K562 (cell line): ENCODE data around the gene DUOXA2. TPM values are rescaled to one million over a fixed set of nuclear protein-coding genes. Genes with fewer than 3 reads are reported as not detected.

Source experiments
- ATAC-seq: fragments of 200-7000 bp; cut with Tn5 transposase; 3 replicates; pipeline ENCODE4 v1.9.1; 2020; ENCODE audit warnings: moderate library complexity
- BruUV-seq: library from RNA; stranded (reverse); fragments of 400-500 nt; replicated peaks from 2 replicates; lab custom pipeline; 2021; lab: Mats Ljungman, UMichigan
- CTCF ChIA-PET: fragments of 300-600 bp; formaldehyde crosslinking; extraction: SDS; loops from one replicate; lab custom pipeline; 2021; ENCODE audit warnings: low intra/inter-chr PET ratio; lab: Yijun Ruan, JAX
- POLR2A ChIA-PET: fragments of 300-600, 350-650 bp; sonication (Branson Sonifier 250); formaldehyde crosslinking; extraction: SDS; loops from one replicate; lab custom pipeline; 2021; ENCODE audit warnings: antibody characterized with exemption, inconsistent platforms; lab: Yijun Ruan, JAX
- DNase-seq, 4 experiments: peaks; one replicate each; pipeline versions ENCODE4 v3.0.0 to v3.0.0-alpha.2; 2011 to 2018; ENCODE audit warnings: low spot score in 3 of 4, mixed read lengths in 3 of 4; ENCODE audit errors: extremely low read depth in 1 of 4
- FAIRE-seq: peaks from 2 replicates; lab custom pipeline; 2011; peaks lifted over from hg19 to GRCh38; lab: Jason Lieb, UNC
- H2AFZ ChIP-seq: 2 replicates; pipeline ENCODE4 v1.6.0; 2011; ENCODE audit warnings: low read depth, low read length, control low read depth, inconsistent platforms
- H3K27ac ChIP-seq: fragments of 200-600 bp; 3 replicates; pipeline ENCODE4 v1.8.0; 2011; ENCODE audit warnings: low read depth, mild to moderate bottlenecking, control low read depth, inconsistent platforms, low read length, moderate library complexity, mixed read lengths; ENCODE audit errors: extremely low read depth
- H3K27me3 ChIP-seq, 2 experiments: fragments of 300-600 bp in 1 of 2; 2 replicates in 1 of 2; 3 replicates in 1 of 2; pipeline versions ENCODE4 v1.6.0 to v1.8.0; 2011; ENCODE audit warnings: inconsistent platforms in 2 of 2, low read length in 2 of 2, mild to moderate bottlenecking in 1 of 2, mixed read lengths in 1 of 2, moderate library complexity in 1 of 2; ENCODE audit not compliant: control insufficient read depth in 2 of 2, insufficient read depth in 2 of 2
- H3K36me3 ChIP-seq: fragments of 300-600 bp; 3 replicates; pipeline ENCODE4 v1.8.0; 2011; ENCODE audit warnings: mild to moderate bottlenecking, low read length, inconsistent platforms; ENCODE audit not compliant: control insufficient read depth, insufficient read depth
- H3K4me1 ChIP-seq, 2 experiments: fragments of 200-600 bp in 1 of 2; replicated peaks in 1 of 2; 2 replicates in 1 of 2; 3 replicates in 1 of 2; pipeline versions ENCODE4 v1.5.1 to v1.8.0; 2011; ENCODE audit warnings: inconsistent platforms in 2 of 2, low read length in 2 of 2, mild to moderate bottlenecking in 1 of 2, mixed read lengths in 1 of 2, moderate library complexity in 1 of 2; ENCODE audit not compliant: control insufficient read depth in 2 of 2, insufficient read depth in 2 of 2
- H3K4me2 ChIP-seq: 2 replicates; pipeline ENCODE4 v1.6.1; 2011; ENCODE audit warnings: low read length, control low read depth, inconsistent platforms, mixed read lengths; ENCODE audit not compliant: insufficient read depth
- H3K4me3 ChIP-seq: fragments of 200-600 bp; sonication (generic), shearing (Covaris generic); 2 replicates; pipeline ENCODE4 v1.5.1; 2016; ENCODE audit warnings: control low read depth, inconsistent platforms
- H3K79me2 ChIP-seq: fragments of 200-600 bp; 3 replicates; pipeline ENCODE4 v1.8.0; 2011; ENCODE audit warnings: low read length, inconsistent platforms; ENCODE audit not compliant: control insufficient read depth, insufficient read depth
- H3K9ac ChIP-seq, 2 experiments: 2 replicates each; pipeline versions ENCODE4 v1.6.0 to v1.6.1; 2011; ENCODE audit warnings: low read depth in 2 of 2, low read length in 2 of 2, control low read depth in 1 of 2, inconsistent platforms in 1 of 2, mild to moderate bottlenecking in 1 of 2, mixed read lengths in 1 of 2; ENCODE audit not compliant: insufficient read depth in 1 of 2
- H3K9me1 ChIP-seq: one replicate; pipeline ENCODE4 v1.6.0; 2011; ENCODE audit warnings: inconsistent platforms, mild to moderate bottlenecking, low read length, moderate library complexity; ENCODE audit not compliant: control insufficient read depth, insufficient read depth
- H3K9me3 ChIP-seq: replicated peaks from 2 replicates; pipeline ENCODE4 v1.5.1; 2011; ENCODE audit warnings: low read depth, low read length, inconsistent platforms; ENCODE audit not compliant: control insufficient read depth, insufficient read depth
- H4K20me1 ChIP-seq: replicated peaks from 2 replicates; pipeline ENCODE4 v1.6.1; 2011; ENCODE audit warnings: low read length, inconsistent platforms, mixed read lengths; ENCODE audit not compliant: control insufficient read depth, insufficient read depth
- BACH1 ChIP-seq: fragments of 200-800 bp; sonication (Bioruptor generic); IDR thresholded peaks from 2 replicates; pipeline ENCODE4 v1.6.1; 2016; ENCODE audit warnings: missing genetic modification characterization, missing compliant biosample characterization
- FOXJ2 ChIP-seq: fragments of 200-800 bp; sonication (Bioruptor generic); IDR thresholded peaks from 2 replicates; pipeline ENCODE4 v1.6.1; 2016; ENCODE audit warnings: missing genetic modification characterization, missing compliant biosample characterization
- KDM4B ChIP-seq, 2 experiments: fragments of 450-650 bp in 1 of 2; sonication (generic) in 1 of 2; IDR thresholded peaks; 2 replicates each; pipeline ENCODE4 v1.6.1; 2016 to 2017; ENCODE audit warnings: borderline replicate concordance in 2 of 2, antibody characterized with exemption in 1 of 2, low read depth in 1 of 2, mild to moderate bottlenecking in 1 of 2
- ZFP36 ChIP-seq: fragments of 150-350 bp; IDR thresholded peaks from 2 replicates; pipeline ENCODE4 v1.6.1; 2018; ENCODE audit warnings: low read length, low read depth; ENCODE audit not compliant: partially characterized antibody
- ZNF146 ChIP-seq: IDR thresholded peaks from one replicate; pipeline ENCODE4 v1.6.1; 2018; ENCODE audit warnings: missing compliant biosample characterization; ENCODE audit not compliant: unreplicated experiment
- ZNF174 ChIP-seq: fragments of 250-450 bp; sonication (Bioruptor Pico); IDR thresholded peaks from 2 replicates; pipeline ENCODE4 v1.4.0; 2020; ENCODE audit warnings: mild to moderate bottlenecking
- ZNF707 ChIP-seq: fragments of 250-450 bp; sonication (Bioruptor Pico); conservative IDR thresholded peaks from 2 replicates; pipeline ENCODE4 v1.8.0; 2022; ENCODE audit warnings: inconsistent platforms, mild to moderate bottlenecking, moderate library complexity
- WGBS: fragments of 100-300 bp; shearing (Covaris generic); methylation state at CpG from one replicate; pipeline ENCODE4 v1.1.6; 2016; ENCODE audit warnings: low coverage, mixed read lengths; ENCODE audit not compliant: insufficient coverage; ENCODE audit errors: missing lambda C conversion rate; 5-methylcytosine and 5-hydroxymethylcytosine counted together
- in situ Hi-C: fragments of 300-500 bp; cut with MboI; formaldehyde crosslinking; loops from 4 replicates; pipeline ENCODE4 v1.15.0; 2018; ENCODE audit warnings: inconsistent platforms, mixed read lengths
- intact Hi-C: fragments of 100-400 bp; cut with micrococcal nuclease; formaldehyde crosslinking; loops from 2 replicates; pipeline ENCODE4 v1.14.2; 2022
- polyA plus RNA-seq, 8 experiments: library from polyadenylated mRNA; depleted of rRNA in 4 of 8; stranded (reverse) in 5 of 8; unstranded in 3 of 8; fragments of >200 nt; fragmentation: Nextera tagmentation in 2 of 8; fragmentation: Illumina TruSeq in 1 of 8; extraction: Ambion mirVana in 2 of 8; extraction: Trizol in 1 of 8; gene quantifications; 2 replicates each; pipeline versions ENCODE4 v1.2.1 to v1.2.3, GENCODE V29; 2011 to 2014; ENCODE audit warnings: inconsistent platforms in 1 of 8, missing spikeins in 1 of 8
- total RNA-seq, 7 experiments: library from RNA; depleted of rRNA in 6 of 7; stranded (reverse); fragments of >200 nt in 6 of 7; fragmentation: Illumina TruSeq in 2 of 7; extraction: Trizol in 2 of 7; gene quantifications; 2 replicates each; pipeline versions ENCODE4 v1.2.1 to v1.2.3, GENCODE V29; 2011 to 2021; ENCODE audit warnings: low replicate concordance in 1 of 7
- TF ChIP-seq, protein P1 (sequence below): fragments of 250-450 bp; sonication (Bioruptor Pico); IDR thresholded peaks from 2 replicates; pipeline ENCODE4 v1.5.0; 2020; ENCODE audit warnings: mild to moderate bottlenecking, borderline replicate concordance
- TF ChIP-seq, protein P2 (sequence below): fragments of 450-650 bp; IDR thresholded peaks from 2 replicates; pipeline ENCODE4 v1.7.0; 2016; ENCODE audit warnings: borderline replicate concordance

DUOXA2 gene
- total and polyA plus RNA-seq, 9 of the 15 experiments (the other 6 are each of a cell fraction or from before 2014, with no cell fraction given) = not detected

DNA sequence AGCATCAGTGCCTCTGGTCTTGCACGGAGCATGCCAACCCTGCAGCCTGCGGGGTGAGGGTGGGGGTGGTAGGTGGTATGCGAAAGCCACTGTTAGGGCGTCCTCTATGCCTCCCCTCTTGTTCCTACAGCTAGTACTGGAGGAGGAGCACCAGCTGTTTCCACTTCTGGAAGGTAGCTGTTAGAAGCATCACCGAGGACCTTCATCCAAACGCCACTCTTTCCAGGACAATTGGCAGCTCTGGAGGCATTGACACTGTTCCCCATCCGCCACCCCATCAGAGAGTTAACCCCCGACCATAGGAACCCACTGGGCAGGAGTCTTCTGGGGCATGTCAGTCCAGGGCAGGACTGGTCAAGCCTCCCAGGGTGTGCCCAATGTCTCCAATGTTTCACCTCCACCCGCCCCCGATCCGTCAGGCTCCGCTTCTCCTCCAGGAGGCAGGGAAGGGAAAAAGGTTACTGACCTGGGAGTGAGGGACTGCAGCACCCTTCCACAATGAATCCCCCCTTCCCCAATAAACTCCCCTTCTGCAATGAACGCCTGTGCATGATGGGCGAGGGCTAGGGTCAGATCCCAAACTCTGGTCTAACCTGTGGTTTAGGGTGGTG lies 641 bp upstream of the DUOXA2 start:
- Histone ChIP-seq H3K4me1 (peaks cover 0 to 32% of the 10 kb centered on the region in 2 experiments; a peak in 3 of 5 replicates), H3K4me3 (no peak overlapping the region), H3K27ac (no peak overlapping the region), H2AFZ (no peak overlapping the region), H4K20me1 (no peaks in the 10 kb centered on the region), H3K36me3 (no peaks in the 10 kb centered on the region), H3K4me2 (no peak overlapping the region), H3K9ac (no peak overlapping the region), H3K79me2 (no peaks in the 10 kb centered on the region), H3K9me3 (no peaks in the 10 kb centered on the region), H3K27me3 (peaks cover 2 to 19% of the 10 kb centered on the region in 2 experiments; a peak in 3 of 5 replicates), H3K9me1 (no peaks in the 10 kb centered on the region)
- BruUV-seq = no TSS peak
- DNase-seq = no peak
- no peak for ATAC-seq
- TF ChIP-seq ZNF146 (CRISPR knock-in tag) (no peak), BACH1 (no peak), ZNF174 (CRISPR knock-in tag) (no peak), KDM4B (IDR thresholded peaks at IDR 0.05; ENCODE audit: borderline replicate concordance in 2 of 2, low read depth in 1 of 2) (no peak), FOXJ2 (tag) (no peak), ZNF707 (CRISPR knock-in tag) (no peak), ZFP36 (no peak)
- TF ChIP-seq, protein P1, sequence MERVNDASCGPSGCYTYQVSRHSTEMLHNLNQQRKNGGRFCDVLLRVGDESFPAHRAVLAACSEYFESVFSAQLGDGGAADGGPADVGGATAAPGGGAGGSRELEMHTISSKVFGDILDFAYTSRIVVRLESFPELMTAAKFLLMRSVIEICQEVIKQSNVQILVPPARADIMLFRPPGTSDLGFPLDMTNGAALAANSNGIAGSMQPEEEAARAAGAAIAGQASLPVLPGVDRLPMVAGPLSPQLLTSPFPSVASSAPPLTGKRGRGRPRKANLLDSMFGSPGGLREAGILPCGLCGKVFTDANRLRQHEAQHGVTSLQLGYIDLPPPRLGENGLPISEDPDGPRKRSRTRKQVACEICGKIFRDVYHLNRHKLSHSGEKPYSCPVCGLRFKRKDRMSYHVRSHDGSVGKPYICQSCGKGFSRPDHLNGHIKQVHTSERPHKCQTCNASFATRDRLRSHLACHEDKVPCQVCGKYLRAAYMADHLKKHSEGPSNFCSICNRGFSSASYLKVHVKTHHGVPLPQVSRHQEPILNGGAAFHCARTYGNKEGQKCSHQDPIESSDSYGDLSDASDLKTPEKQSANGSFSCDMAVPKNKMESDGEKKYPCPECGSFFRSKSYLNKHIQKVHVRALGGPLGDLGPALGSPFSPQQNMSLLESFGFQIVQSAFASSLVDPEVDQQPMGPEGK (CRISPR knock-in tag) = no peak
- TF ChIP-seq, protein P2, sequence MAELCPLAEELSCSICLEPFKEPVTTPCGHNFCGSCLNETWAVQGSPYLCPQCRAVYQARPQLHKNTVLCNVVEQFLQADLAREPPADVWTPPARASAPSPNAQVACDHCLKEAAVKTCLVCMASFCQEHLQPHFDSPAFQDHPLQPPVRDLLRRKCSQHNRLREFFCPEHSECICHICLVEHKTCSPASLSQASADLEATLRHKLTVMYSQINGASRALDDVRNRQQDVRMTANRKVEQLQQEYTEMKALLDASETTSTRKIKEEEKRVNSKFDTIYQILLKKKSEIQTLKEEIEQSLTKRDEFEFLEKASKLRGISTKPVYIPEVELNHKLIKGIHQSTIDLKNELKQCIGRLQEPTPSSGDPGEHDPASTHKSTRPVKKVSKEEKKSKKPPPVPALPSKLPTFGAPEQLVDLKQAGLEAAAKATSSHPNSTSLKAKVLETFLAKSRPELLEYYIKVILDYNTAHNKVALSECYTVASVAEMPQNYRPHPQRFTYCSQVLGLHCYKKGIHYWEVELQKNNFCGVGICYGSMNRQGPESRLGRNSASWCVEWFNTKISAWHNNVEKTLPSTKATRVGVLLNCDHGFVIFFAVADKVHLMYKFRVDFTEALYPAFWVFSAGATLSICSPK = no peak
- in situ Hi-C loops = loop anchor here (25.0 kb wide), 1 partner anchor 151 kb away; the partner anchor contains the start of gene TERB2
- intact Hi-C loops = no loop called here
- ChIA-PET POLR2A (no interaction called here), CTCF (no interaction called here)
- FAIRE-seq = no peak
- WGBS = 30% methylated on average over 14 of the region's 14 CpGs
